K562 (cell line): ENCODE data around the gene ITPR1. TPM values are rescaled to one million over a fixed set of nuclear protein-coding genes. Genes with fewer than 3 reads are reported as not detected.

ENCODE experiments used
- BRD4 ChIP-seq: fragments of 200-600 bp; sonication (generic); IDR thresholded peaks from 2 replicates; pipeline ENCODE4 v1.6.1; 2017; ENCODE audit warnings: inconsistent platforms
- CBFA2T2 ChIP-seq: fragments of 450-650 bp; conservative IDR thresholded peaks from 2 replicates; pipeline ENCODE4 v1.6.1; 2017; ENCODE audit warnings: mild to moderate bottlenecking
- CBX2 ChIP-seq: fragments of 200-600 bp; sonication (generic); IDR thresholded peaks from one replicate; pipeline ENCODE4 v1.6.1; 2012; ENCODE audit warnings: mild to moderate bottlenecking, low read length, inconsistent platforms; ENCODE audit not compliant: insufficient read depth, poor library complexity, severe bottlenecking
- CGGBP1 ChIP-seq: fragments of 250-450 bp; sonication (Bioruptor Pico); IDR thresholded peaks from 2 replicates; pipeline ENCODE4 v1.9.0; 2021; ENCODE audit warnings: mild to moderate bottlenecking
- DLX4 ChIP-seq: fragments of 250-450 bp; sonication (Bioruptor Pico); IDR thresholded peaks from 2 replicates; pipeline ENCODE4 v1.6.1; 2021; ENCODE audit warnings: mild to moderate bottlenecking
- HNRNPLL ChIP-seq: fragments of 200-400 bp; formaldehyde crosslinking; IDR thresholded peaks from 2 replicates; pipeline ENCODE4 v1.6.1; 2017; ENCODE audit warnings: low read length, low read depth, mild to moderate bottlenecking; ENCODE audit not compliant: poor library complexity, severe bottlenecking
- MAZ ChIP-seq, 2 experiments: fragments of 450-650 bp in 1 of 2; sonication (generic) in 1 of 2; formaldehyde crosslinking; IDR thresholded peaks in 1 of 2; conservative IDR thresholded peaks in 1 of 2; 2 replicates each; pipeline versions ENCODE4 v1.4.0 to v1.5.0; 2020; ENCODE audit warnings: mild to moderate bottlenecking in 1 of 2, missing genetic modification reagents in 1 of 2
- MLX ChIP-seq, 2 experiments: fragments of 450-650 bp in 1 of 2; sonication (generic) in 1 of 2; formaldehyde crosslinking; conservative IDR thresholded peaks; 2 replicates each; pipeline versions ENCODE4 v1.4.0 to v1.8.1; 2020 to 2022; ENCODE audit warnings: mild to moderate bottlenecking in 1 of 2, missing genetic modification reagents in 1 of 2
- MXI1 ChIP-seq: IDR thresholded peaks from 2 replicates; pipeline ENCODE4 v1.6.1; 2011; ENCODE audit warnings: low read depth, mild to moderate bottlenecking, improper control_type of control experiment, low read length
- PRPF4 ChIP-seq: fragments of 200-400 bp; formaldehyde crosslinking; IDR thresholded peaks from one replicate; pipeline ENCODE4 v1.6.1; 2017; ENCODE audit warnings: low read length, low read depth, mild to moderate bottlenecking; ENCODE audit not compliant: insufficient read depth, poor library complexity, severe bottlenecking
- RBM34 ChIP-seq: fragments of 200-400 bp; formaldehyde crosslinking; IDR thresholded peaks from 2 replicates; pipeline ENCODE4 v1.6.1; 2018; ENCODE audit warnings: low read length, borderline replicate concordance; ENCODE audit not compliant: insufficient read depth
- RNF2 ChIP-seq: sonication (generic); IDR thresholded peaks from 2 replicates; pipeline ENCODE4 v1.6.1; 2016
- SMAD2 ChIP-seq: fragments of 150-350 bp; IDR thresholded peaks from 2 replicates; pipeline ENCODE4 v1.6.1; 2014; ENCODE audit warnings: low read depth, mild to moderate bottlenecking, low read length
- SMARCA4 ChIP-seq: fragments of 450-650 bp; IDR thresholded peaks from 2 replicates; pipeline ENCODE4 v1.6.1; 2016
- STAT6 ChIP-seq: sonication (generic); formaldehyde crosslinking; IDR thresholded peaks from 2 replicates; pipeline ENCODE4 v1.8.1; 2023; ENCODE audit warnings: mild to moderate bottlenecking, missing genetic modification reagents
- TCF7 ChIP-seq: sonication (generic); IDR thresholded peaks from 2 replicates; pipeline ENCODE4 v1.6.1; 2016; ENCODE audit warnings: antibody characterized with exemption, borderline replicate concordance
- ZNF263 ChIP-seq: sonication (generic); formaldehyde crosslinking; IDR thresholded peaks from 2 replicates; pipeline ENCODE4 v1.8.0; 2022; ENCODE audit warnings: mild to moderate bottlenecking, missing genetic modification reagents, borderline replicate concordance
- ZNF384 ChIP-seq: IDR thresholded peaks from 2 replicates; pipeline ENCODE4 v1.6.1; 2012; ENCODE audit warnings: low read depth, low read length, improper control_type of control experiment
- ZNF408 ChIP-seq: fragments of 250-450 bp; sonication (Bioruptor Pico); IDR thresholded peaks from 2 replicates; pipeline ENCODE4 v1.4.0; 2020; ENCODE audit warnings: low read depth, mild to moderate bottlenecking, moderate library complexity
- ZNF518B ChIP-seq: fragments of 250-450 bp; sonication (Bioruptor Pico); IDR thresholded peaks from 2 replicates; pipeline ENCODE4 v1.5.0; 2021; ENCODE audit warnings: mild to moderate bottlenecking, moderate library complexity
- polyA plus RNA-seq, 8 experiments: library from polyadenylated mRNA; depleted of rRNA in 4 of 8; stranded (reverse) in 5 of 8; unstranded in 3 of 8; fragments of >200 nt; fragmentation: Nextera tagmentation in 2 of 8; fragmentation: Illumina TruSeq in 1 of 8; extraction: Ambion mirVana in 2 of 8; extraction: Trizol in 1 of 8; gene quantifications; 2 replicates each; pipeline versions ENCODE4 v1.2.1 to v1.2.3, GENCODE V29; 2011 to 2014; ENCODE audit warnings: inconsistent platforms in 1 of 8, missing spikeins in 1 of 8
- total RNA-seq, 7 experiments: library from RNA; depleted of rRNA in 6 of 7; stranded (reverse); fragments of >200 nt in 6 of 7; fragmentation: Illumina TruSeq in 2 of 7; extraction: Trizol in 2 of 7; gene quantifications; 2 replicates each; pipeline versions ENCODE4 v1.2.1 to v1.2.3, GENCODE V29; 2011 to 2021; ENCODE audit warnings: low replicate concordance in 1 of 7

Gene ITPR1
- total and polyA plus RNA-seq, 9 of the 15 experiments (the other 6 are each of a cell fraction or from before 2014, with no cell fraction given): 22.4 to 40.0 (median 27.4) TPM

- no peak for TF ChIP-seq RBM34
- TF ChIP-seq MLX (CRISPR knock-in tag; conservative IDR thresholded peaks at IDR 0.05): peak in 1 of 2 experiments; percentile 62; a peak in 1 of 4 replicates
- peak; percentile 39 for TF ChIP-seq PRPF4
- TF ChIP-seq MAZ (CRISPR knock-in tag; conservative IDR thresholded peaks at IDR 0.05 in 1 of 2, IDR thresholded peaks at IDR 0.05 in 1 of 2): peak; percentile 67 to 84
- no peak for TF ChIP-seq CBX2
- TF ChIP-seq ZNF518B (CRISPR knock-in tag): no peak
- TF ChIP-seq SMARCA4: no peak
- TF ChIP-seq HNRNPLL: peak; percentile 54
- peak; percentile 96 for TF ChIP-seq RNF2
- TF ChIP-seq SMAD2: no peak
- no peak for TF ChIP-seq ZNF384
- no peak for TF ChIP-seq MXI1
- no peak for TF ChIP-seq BRD4
- peak; percentile 67 for TF ChIP-seq TCF7
- no peak for TF ChIP-seq ZNF408 (CRISPR knock-in tag)
- TF ChIP-seq CBFA2T2: peak; percentile 98
- TF ChIP-seq DLX4 (CRISPR knock-in tag): no peak
- peak; percentile 84 for TF ChIP-seq STAT6 (CRISPR knock-in tag)
- TF ChIP-seq ZNF263 (CRISPR knock-in tag): 0 out of 2 replicates have a peak, but pooled peaks have one; percentile 30
- TF ChIP-seq CGGBP1 (CRISPR knock-in tag): no peak
Measured at GRCh38 chr3:4466741-4467521, 26.2 kb upstream of the ITPR1 start, which contains the start of gene SUMF1 (continued).
